H9 (cell line): Measurements from ENCODE around the gene SLC25A27. TPM values are rescaled to one million over a fixed set of nuclear protein-coding genes. Genes with fewer than 3 reads are reported as not detected.

Experiments used
- DNase-seq: peaks from one replicate; pipeline ENCODE4 v3.0.0-alpha.2; 2017
- H2AFZ ChIP-seq: one replicate; pipeline ENCODE4 v1.6.1; 2013; ENCODE audit warnings: mild to moderate bottlenecking, low read length, control low read depth, moderate library complexity
- H2AK5ac ChIP-seq: 2 replicates; pipeline ENCODE4 v1.6.1; 2013; ENCODE audit warnings: low read length, control low read depth, mixed read lengths; ENCODE audit not compliant: insufficient read length
- H2BK120ac ChIP-seq: one replicate; pipeline ENCODE4 v1.6.1; 2013; ENCODE audit warnings: low read depth, mild to moderate bottlenecking, low read length, control low read depth, inconsistent platforms; ENCODE audit not compliant: poor library complexity, severe bottlenecking
- H2BK12ac ChIP-seq: 2 replicates; pipeline ENCODE4 v1.6.1; 2013; ENCODE audit warnings: low read length, control low read depth, mixed read lengths, low read depth; ENCODE audit not compliant: insufficient read length
- H2BK15ac ChIP-seq: 2 replicates; pipeline ENCODE4 v1.6.1; 2013; ENCODE audit warnings: low read depth, low read length, control low read depth
- H2BK20ac ChIP-seq: one replicate; pipeline ENCODE4 v1.6.1; 2013; ENCODE audit warnings: low read depth, mild to moderate bottlenecking, low read length, control low read depth, inconsistent platforms; ENCODE audit not compliant: poor library complexity, severe bottlenecking
- H2BK5ac ChIP-seq: 2 replicates; pipeline ENCODE4 v1.6.1; 2013; ENCODE audit warnings: low read length, control low read depth, mixed read lengths; ENCODE audit not compliant: insufficient read length
- H3K14ac ChIP-seq: 2 replicates; pipeline ENCODE4 v1.6.1; 2013; ENCODE audit warnings: low read length, control low read depth; ENCODE audit not compliant: insufficient read depth
- H3K18ac ChIP-seq: 2 replicates; pipeline ENCODE4 v1.6.1; 2013; ENCODE audit warnings: low read depth, mild to moderate bottlenecking, mixed read lengths, low read length, control low read depth; ENCODE audit not compliant: insufficient read length
- H3K23ac ChIP-seq: 2 replicates; pipeline ENCODE4 v1.6.1; 2013; ENCODE audit warnings: low read length, control low read depth, mixed read lengths, low read depth; ENCODE audit not compliant: insufficient read length
- H3K23me2 ChIP-seq: 2 replicates; pipeline ENCODE4 v1.6.1; 2013; ENCODE audit warnings: low read depth, mild to moderate bottlenecking, mixed read lengths, low read length, control low read depth; ENCODE audit not compliant: insufficient read length, poor library complexity, severe bottlenecking
- H3K27ac ChIP-seq: 2 replicates; pipeline ENCODE4 v1.5.1; 2013; ENCODE audit warnings: low read length, control low read depth, mixed read lengths, low read depth; ENCODE audit not compliant: insufficient read length
- H3K27me3 ChIP-seq: 2 replicates; pipeline ENCODE4 v1.6.1; 2013; ENCODE audit warnings: low read length, control low read depth, inconsistent platforms; ENCODE audit not compliant: insufficient read depth
- H3K4ac ChIP-seq: 2 replicates; pipeline ENCODE4 v1.6.1; 2013; ENCODE audit warnings: low read depth, mild to moderate bottlenecking, control low read depth, inconsistent platforms, low read length, moderate library complexity
- H3K4me1 ChIP-seq: 2 replicates; pipeline ENCODE4 v1.6.1; 2013; ENCODE audit warnings: low read length, control low read depth, inconsistent platforms; ENCODE audit not compliant: insufficient read depth
- H3K4me2 ChIP-seq: 2 replicates; pipeline ENCODE4 v1.6.1; 2013; ENCODE audit warnings: low read length, control low read depth, mixed read lengths; ENCODE audit not compliant: insufficient read length, insufficient read depth
- H3K56ac ChIP-seq: 2 replicates; pipeline ENCODE4 v1.6.1; 2013; ENCODE audit warnings: low read depth, mild to moderate bottlenecking, mixed read lengths, low read length, control low read depth; ENCODE audit not compliant: insufficient read length
- H3K79me1 ChIP-seq: 2 replicates; pipeline ENCODE4 v1.6.1; 2013; ENCODE audit warnings: low read depth, mild to moderate bottlenecking, moderate library complexity, low read length, control low read depth, inconsistent platforms; ENCODE audit not compliant: insufficient read depth, poor library complexity, severe bottlenecking
- H3K79me2 ChIP-seq: 2 replicates; pipeline ENCODE4 v1.6.1; 2013; ENCODE audit warnings: low read length, control low read depth, inconsistent platforms; ENCODE audit not compliant: insufficient read depth
- H3K9ac ChIP-seq: 2 replicates; pipeline ENCODE4 v1.6.1; 2013; ENCODE audit warnings: low read length, control low read depth, mixed read lengths; ENCODE audit not compliant: insufficient read length; ENCODE audit errors: extremely low read depth
- H3K9me3 ChIP-seq: one replicate; pipeline ENCODE4 v1.6.1; 2013; ENCODE audit warnings: low read depth, low read length, inconsistent platforms; ENCODE audit not compliant: control insufficient read depth
- H3T11ph ChIP-seq: one replicate; pipeline ENCODE4 v1.6.1; 2013; ENCODE audit warnings: mild to moderate bottlenecking, low read length, control low read depth, inconsistent platforms
- H4K20me1 ChIP-seq: one replicate; pipeline ENCODE4 v1.6.1; 2013; ENCODE audit not compliant: control insufficient read depth, insufficient read length, insufficient read depth
- H4K5ac ChIP-seq: 2 replicates; pipeline ENCODE4 v1.6.1; 2013; ENCODE audit warnings: low read depth, mild to moderate bottlenecking, mixed read lengths, low read length, control low read depth; ENCODE audit not compliant: insufficient read length
- H4K8ac ChIP-seq: replicated peaks from 2 replicates; pipeline ENCODE4 v1.6.1; 2013; ENCODE audit warnings: low read length, control low read depth, mixed read lengths, low read depth; ENCODE audit not compliant: insufficient read length
- H4K91ac ChIP-seq: 2 replicates; pipeline ENCODE4 v1.6.1; 2013; ENCODE audit warnings: low read depth, mild to moderate bottlenecking, moderate library complexity, mixed read lengths, low read length, control low read depth; ENCODE audit not compliant: insufficient read length
- H3K27ac Mint-ChIP-seq, 3 experiments: 2 replicates in 2 of 3; 3 replicates in 1 of 3; pipeline ENCODE4 v1.8.0; 2020 to 2021; ENCODE audit warnings: mixed read lengths in 3 of 3, mild to moderate bottlenecking in 1 of 3, moderate library complexity in 1 of 3
- H3K27me3 Mint-ChIP-seq: 2 replicates; pipeline ENCODE4 v1.8.0; 2021; ENCODE audit warnings: low read depth, mild to moderate bottlenecking, moderate library complexity, mixed read lengths
- H3K36me3 Mint-ChIP-seq, 3 experiments: 2 replicates in 2 of 3; 3 replicates in 1 of 3; pipeline ENCODE4 v1.8.0; 2020 to 2021; ENCODE audit warnings: low read depth in 3 of 3, mixed read lengths in 3 of 3; ENCODE audit not compliant: insufficient read depth in 1 of 3
- H3K4me1 Mint-ChIP-seq, 2 experiments: 2 replicates each; pipeline ENCODE4 v1.8.0; 2020; ENCODE audit warnings: mixed read lengths in 2 of 2
- H3K4me3 Mint-ChIP-seq, 2 experiments: 2 replicates in 1 of 2; 3 replicates in 1 of 2; pipeline ENCODE4 v1.8.0; 2020 to 2021; ENCODE audit warnings: mild to moderate bottlenecking in 2 of 2, mixed read lengths in 2 of 2, moderate library complexity in 1 of 2
- H3K9me3 Mint-ChIP-seq, 2 experiments: 2 replicates in 1 of 2; 3 replicates in 1 of 2; pipeline ENCODE4 v1.8.0; 2020; ENCODE audit warnings: mild to moderate bottlenecking in 2 of 2, mixed read lengths in 2 of 2, moderate library complexity in 1 of 2
- CTCF ChIP-seq: fragments of 200-600 bp; sonication (generic); conservative IDR thresholded peaks from 3 replicates; pipeline ENCODE4 v1.8.0; 2021; ENCODE audit warnings: antibody characterized with exemption, mild to moderate bottlenecking
- WGBS: extraction: QIAGEN DNeasy Blood & Tissue Kit; methylation state at CpG from one replicate; pipeline ENCODE4 v1.1.7; 2013; ENCODE audit warnings: missing lambda C conversion rate, low lambda C conversion rate, mixed read lengths; ENCODE audit not compliant: insufficient read length; ENCODE audit errors: extremely low coverage; 5-methylcytosine and 5-hydroxymethylcytosine counted together
- total RNA-seq: library from RNA; stranded (reverse); gene quantifications from 2 replicates; pipeline ENCODE4 v1.2.1, GENCODE V29; 2021

SLC25A27 gene
- total RNA-seq, 1 experiment from 2014 or later, result 5.1 TPM

GRCh38 chr6:46626228-46626909, 26.4 kb upstream of the SLC25A27 start:
- Histone ChIP-seq H3K23me2 (no peaks in the 10 kb centered on the region), H2BK120ac (no peak overlapping the region), H2BK20ac (no peak overlapping the region), H3T11ph (no peak overlapping the region), H2AK5ac (no peak overlapping the region), H3K23ac (no peak overlapping the region), H4K91ac (no peak overlapping the region), H3K14ac (no peak overlapping the region), H3K79me2 (no peaks in the 10 kb centered on the region), H3K27ac (no peak overlapping the region), H3K9ac (no peak overlapping the region), H2BK12ac (no peak overlapping the region), H2AFZ (no peak overlapping the region), H3K4me2 (no peak overlapping the region), H2BK5ac (no peak overlapping the region), H4K8ac (no peak overlapping the region), H3K27me3 (no peaks in the 10 kb centered on the region), H3K9me3 (no peaks in the 10 kb centered on the region), H3K18ac (no peak overlapping the region), H3K56ac (no peak overlapping the region), H3K79me1 (no peaks in the 10 kb centered on the region), H3K4ac (no peak overlapping the region), H4K5ac (no peak overlapping the region), H3K4me1 (no peaks in the 10 kb centered on the region), H2BK15ac (no peak overlapping the region), H4K20me1 (no peaks in the 10 kb centered on the region)
- Mint-ChIP-seq H3K27ac (no peak overlapping the region), H3K27me3 (no peaks in the 10 kb centered on the region), H3K4me1 (no peaks in the 10 kb centered on the region; a peak in 1 of 4 replicates), H3K36me3 (no peaks in the 10 kb centered on the region), H3K4me3 (no peak overlapping the region), H3K9me3 (no peaks in the 10 kb centered on the region; a peak in 1 of 5 replicates)
- TF ChIP-seq CTCF, result peak; percentile 73
- WGBS, result no CpG with 5 or more reads among the region's 3 CpGs
- no peak for DNase-seq
